Vagina (tissue), 2 donors: Measurements from ENCODE around the gene HCRTR1. TPM values are rescaled to one million over a fixed set of nuclear protein-coding genes. Genes with fewer than 3 reads are reported as not detected.
A peak's percentile ranks its signal among the peaks of the same experiment; 100 is the strongest.

Source experiments
- DNase-seq, 2 donors: peaks; one replicate each; pipeline ENCODE4 v3.0.0-alpha.2; 2017; ENCODE audit errors: extremely low spot score in 2 of 2
- H3K27ac ChIP-seq: fragments of 200-600 bp; sonication (generic); one replicate; pipeline ENCODE4 v1.5.1; 2019
- H3K27me3 ChIP-seq: fragments of 200-600 bp; sonication (generic); one replicate; pipeline ENCODE4 v1.5.1; 2019
- H3K36me3 ChIP-seq, 2 donors: fragments of 200-600 bp; sonication (generic); one replicate each; pipeline ENCODE4 v1.5.1; 2017 to 2019
- H3K4me1 ChIP-seq: fragments of 200-600 bp; sonication (generic); one replicate; pipeline ENCODE4 v1.5.1; 2019
- H3K4me3 ChIP-seq, 2 donors: fragments of 200-600 bp; sonication (generic); 1 replicate in 1 of 2; 2 replicates in 1 of 2; pipeline ENCODE4 v1.5.1; 2016 to 2019
- H3K9me3 ChIP-seq: fragments of 200-600 bp; sonication (generic); one replicate; pipeline ENCODE4 v1.5.1; 2019
- POLR2A ChIP-seq, 2 donors: fragments of 450-650 bp; IDR thresholded peaks; one replicate each; pipeline ENCODE4 v1.6.1; 2017; ENCODE audit warnings: antibody characterized with exemption in 2 of 2, mild to moderate bottlenecking in 2 of 2, moderate library complexity in 2 of 2
- POLR2AphosphoS5 ChIP-seq, 2 donors: sonication (generic); formaldehyde crosslinking; IDR thresholded peaks; one replicate each; pipeline ENCODE4 v1.9.0; 2017; ENCODE audit warnings: antibody characterized with exemption in 2 of 2, mild to moderate bottlenecking in 2 of 2, low read depth in 1 of 2; ENCODE audit not compliant: insufficient read depth in 1 of 2
- intact Hi-C: fragments of 100-400 bp; cut with DNase I; formaldehyde crosslinking; loops from one replicate; pipeline ENCODE4 v1.15.1; 2023
- total RNA-seq: library from RNA; depleted of rRNA; stranded (reverse); fragments of >200 nt; gene quantifications from one replicate; pipeline ENCODE4 v1.2.3, GENCODE V29; 2016
- TF ChIP-seq, protein P1 (sequence below), 3 experiments: fragments of 450-650 bp in 2 of 3; fragments of 200-600 bp in 1 of 3; sonication (generic) in 1 of 3; IDR thresholded peaks; one replicate each; pipeline ENCODE4 v1.5.1; 2017 to 2019; ENCODE audit warnings: antibody characterized with exemption in 3 of 3, mild to moderate bottlenecking in 2 of 3, moderate library complexity in 2 of 3

The HCRTR1 gene
- total RNA-seq, 1 donor from 2014 or later, result not detected

DNA sequence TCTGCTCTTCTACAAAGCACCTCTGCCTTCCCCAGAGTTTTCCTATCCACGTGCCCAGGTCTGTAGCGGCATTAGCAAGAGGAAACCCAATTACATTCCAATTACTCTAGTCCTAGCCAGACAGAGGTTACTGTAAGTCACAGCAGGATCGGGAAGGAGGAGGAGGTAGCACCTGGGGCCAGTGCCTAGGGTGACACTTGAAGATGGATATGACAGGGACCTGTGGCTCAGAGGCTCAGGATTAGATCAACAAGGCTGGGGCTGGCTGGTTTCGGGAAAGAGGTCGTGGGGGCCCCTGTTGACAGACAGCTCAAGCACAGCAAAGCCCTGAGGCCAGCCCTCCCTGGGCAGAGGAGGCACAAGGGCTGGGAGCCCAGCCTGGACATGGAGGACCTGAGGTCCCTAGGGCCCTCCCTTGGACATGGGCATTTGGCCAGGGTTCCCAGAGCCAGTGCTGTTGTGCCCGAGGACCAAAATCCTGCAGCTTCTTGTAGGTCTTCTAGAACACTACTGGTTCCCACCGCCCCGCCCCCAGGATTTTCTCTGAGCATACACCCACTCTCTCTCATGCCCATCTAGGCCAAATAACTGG, 3.0 kb upstream of the HCRTR1 start:
- Histone ChIP-seq H3K9me3 (no peaks in the 10 kb centered on the region), H3K36me3 (no peaks in the 10 kb centered on the region), H3K4me1 (peaks cover 12% of the 10 kb centered on the region), H3K27me3 (no peaks in the 10 kb centered on the region), H3K27ac (no peak overlapping the region), H3K4me3 (no peak overlapping the region)
- DNase-seq, result no peak
- TF ChIP-seq, protein P1, sequence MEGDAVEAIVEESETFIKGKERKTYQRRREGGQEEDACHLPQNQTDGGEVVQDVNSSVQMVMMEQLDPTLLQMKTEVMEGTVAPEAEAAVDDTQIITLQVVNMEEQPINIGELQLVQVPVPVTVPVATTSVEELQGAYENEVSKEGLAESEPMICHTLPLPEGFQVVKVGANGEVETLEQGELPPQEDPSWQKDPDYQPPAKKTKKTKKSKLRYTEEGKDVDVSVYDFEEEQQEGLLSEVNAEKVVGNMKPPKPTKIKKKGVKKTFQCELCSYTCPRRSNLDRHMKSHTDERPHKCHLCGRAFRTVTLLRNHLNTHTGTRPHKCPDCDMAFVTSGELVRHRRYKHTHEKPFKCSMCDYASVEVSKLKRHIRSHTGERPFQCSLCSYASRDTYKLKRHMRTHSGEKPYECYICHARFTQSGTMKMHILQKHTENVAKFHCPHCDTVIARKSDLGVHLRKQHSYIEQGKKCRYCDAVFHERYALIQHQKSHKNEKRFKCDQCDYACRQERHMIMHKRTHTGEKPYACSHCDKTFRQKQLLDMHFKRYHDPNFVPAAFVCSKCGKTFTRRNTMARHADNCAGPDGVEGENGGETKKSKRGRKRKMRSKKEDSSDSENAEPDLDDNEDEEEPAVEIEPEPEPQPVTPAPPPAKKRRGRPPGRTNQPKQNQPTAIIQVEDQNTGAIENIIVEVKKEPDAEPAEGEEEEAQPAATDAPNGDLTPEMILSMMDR (IDR thresholded peaks at IDR 0.05), result no peak
- TF ChIP-seq POLR2AphosphoS5 (IDR thresholded peaks at IDR 0.05; ENCODE audit: insufficient read depth in 1 of 2, low read depth in 1 of 2), result no peak
- no peak for TF ChIP-seq POLR2A (IDR thresholded peaks at IDR 0.05)
- intact Hi-C loops, result no loop called here

- Histone ChIP-seq H3K4me3 (no peak overlapping the region), H3K4me1 (peaks cover 12% of the 10 kb centered on the region), H3K27me3 (no peaks in the 10 kb centered on the region), H3K9me3 (no peaks in the 10 kb centered on the region), H3K36me3 (no peaks in the 10 kb centered on the region), H3K27ac (no peak overlapping the region)
- intact Hi-C loops, result no loop called here
- TF ChIP-seq POLR2AphosphoS5 (IDR thresholded peaks at IDR 0.05; ENCODE audit: insufficient read depth in 1 of 2, low read depth in 1 of 2) (no peak), POLR2A (IDR thresholded peaks at IDR 0.05) (no peak)
- TF ChIP-seq, protein P1 (IDR thresholded peaks at IDR 0.05), result no peak
- DNase-seq, result no peak
Measured at GRCh38 chr1:31615414-31615813, 2.1 kb upstream of the HCRTR1 start.

DNA sequence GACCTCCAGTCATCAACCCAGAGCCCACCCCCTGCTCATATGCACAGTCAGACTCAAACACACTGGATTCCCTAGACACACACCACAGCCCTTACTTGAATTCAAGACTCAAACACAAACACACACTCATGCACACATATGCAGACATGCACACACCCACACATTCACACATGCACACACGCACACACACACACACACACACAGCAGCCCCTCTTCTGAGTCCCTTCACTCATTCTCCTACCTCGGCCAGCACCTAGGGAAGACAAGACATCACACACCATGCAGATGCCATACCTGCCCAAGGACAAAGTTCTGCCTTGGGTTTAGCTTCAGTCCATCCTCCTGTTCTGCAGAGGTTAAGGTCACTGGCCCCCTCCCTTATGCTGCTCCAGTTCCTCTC, 1.6 kb upstream of the HCRTR1 start:
- H3K36me3 ChIP-seq, result no peaks in the 10 kb centered on the region
- TF ChIP-seq POLR2AphosphoS5 (IDR thresholded peaks at IDR 0.05; ENCODE audit: insufficient read depth in 1 of 2, low read depth in 1 of 2) (no peak), POLR2A (IDR thresholded peaks at IDR 0.05) (no peak)
- TF ChIP-seq, protein P1 (IDR thresholded peaks at IDR 0.05), result no peak
- H3K9me3 ChIP-seq, result no peaks in the 10 kb centered on the region
- H3K4me1 ChIP-seq, result peaks cover 12% of the 10 kb centered on the region
- intact Hi-C loops, result no loop called here
- no peak overlapping the region for H3K27ac ChIP-seq
- no peak for DNase-seq
- H3K4me3 ChIP-seq, result no peak overlapping the region
- H3K27me3 ChIP-seq, result no peaks in the 10 kb centered on the region

GRCh38 chr1:31617916-31618746, 642 bp downstream of the HCRTR1 start:
- H3K27me3 ChIP-seq, result no peaks in the 10 kb centered on the region
- no peak for TF ChIP-seq POLR2A (IDR thresholded peaks at IDR 0.05)
- peak in 1 of 2 donors; percentile 13 for TF ChIP-seq POLR2AphosphoS5 (IDR thresholded peaks at IDR 0.05; ENCODE audit: insufficient read depth in 1 of 2, low read depth in 1 of 2)
- TF ChIP-seq, protein P1 (IDR thresholded peaks at IDR 0.05), result peak; percentile 24 to 61 (median 37)
- H3K4me1 ChIP-seq, result peaks cover 12% of the 10 kb centered on the region
- DNase-seq, result no peak
- no peak overlapping the region for H3K27ac ChIP-seq
- H3K36me3 ChIP-seq, result no peaks in the 10 kb centered on the region
- intact Hi-C loops, result no loop called here
- H3K4me3 ChIP-seq, result peak overlapping the region; percentile 45 to 47
- H3K9me3 ChIP-seq, result no peaks in the 10 kb centered on the region
